OCI-LY1 (cell line): Measurements from ENCODE around the gene LIFR.

Source experiments
- H2AFZ ChIP-seq: fragments of 200-600 bp; sonication (generic), shearing (Covaris generic); 2 replicates; pipeline ENCODE4 v1.6.0; 2014; ENCODE audit warnings: antibody characterized with exemption, mild to moderate bottlenecking, low read length
- H3F3A ChIP-seq: fragments of 200-600 bp; sonication (generic), shearing (Covaris generic); 2 replicates; pipeline ENCODE4 v1.6.0; 2014; ENCODE audit warnings: mild to moderate bottlenecking, antibody characterized with exemption, low read length, moderate library complexity; ENCODE audit not compliant: insufficient read depth
- H3K27ac ChIP-seq: fragments of 200-600 bp; sonication (generic); 2 replicates; pipeline ENCODE4 v1.5.1; 2014; ENCODE audit warnings: low read length, mixed run types, mild to moderate bottlenecking, low read depth; ENCODE audit not compliant: poor library complexity, severe bottlenecking
- H3K27me3 ChIP-seq: fragments of 200-600 bp; sonication (generic); 2 replicates; pipeline ENCODE4 v1.6.0; 2014; ENCODE audit warnings: antibody characterized with exemption, mild to moderate bottlenecking, low read length, moderate library complexity; ENCODE audit not compliant: insufficient read depth
- H3K36me3 ChIP-seq: fragments of 200-600 bp; sonication (generic); 2 replicates; pipeline ENCODE4 v1.6.1; 2014; ENCODE audit warnings: mild to moderate bottlenecking, antibody characterized with exemption, low read length, moderate library complexity, mixed read lengths; ENCODE audit not compliant: insufficient read depth
- H3K4me1 ChIP-seq: fragments of 200-600 bp; sonication (generic); 2 replicates; pipeline ENCODE4 v1.5.1; 2014; ENCODE audit warnings: mild to moderate bottlenecking, low read length, moderate library complexity; ENCODE audit not compliant: insufficient read depth, severe bottlenecking
- H3K4me2 ChIP-seq: fragments of 200-600 bp; sonication (generic), shearing (Covaris generic); 2 replicates; pipeline ENCODE4 v1.6.1; 2014; ENCODE audit warnings: low read length
- H3K4me3 ChIP-seq: fragments of 200-600 bp; sonication (generic); 2 replicates; pipeline ENCODE4 v1.5.1; 2014; ENCODE audit warnings: low read length, low read depth, mild to moderate bottlenecking, mixed read lengths; ENCODE audit not compliant: poor library complexity, severe bottlenecking
- H3K79me2 ChIP-seq: fragments of 200-600 bp; shearing (Covaris generic); 2 replicates; pipeline ENCODE4 v1.6.1; 2016; ENCODE audit warnings: mixed run types, low read length, mixed read lengths; ENCODE audit not compliant: insufficient read depth
- H3K9ac ChIP-seq: fragments of 200-600 bp; sonication (generic), shearing (Covaris generic); 2 replicates; pipeline ENCODE4 v1.6.1; 2014; ENCODE audit warnings: mild to moderate bottlenecking, low read length, mixed read lengths
- H3K9me2 ChIP-seq: fragments of 200-600 bp; sonication (generic), shearing (Covaris generic); 2 replicates; pipeline ENCODE4 v1.6.1; 2014; ENCODE audit warnings: low read depth, mild to moderate bottlenecking, low read length, mixed read lengths
- H3K9me3 ChIP-seq: fragments of 200-600 bp; shearing (Covaris generic); 2 replicates; pipeline ENCODE4 v1.6.1; 2014; ENCODE audit warnings: low read length, mixed read lengths
- H4K20me1 ChIP-seq: fragments of 200-600 bp; sonication (generic), shearing (Covaris generic); 2 replicates; pipeline ENCODE4 v1.6.0; 2016; ENCODE audit warnings: mild to moderate bottlenecking, low read length; ENCODE audit not compliant: insufficient read depth
- EZH2 ChIP-seq: fragments of 200-600 bp; sonication (generic), shearing (Covaris generic); IDR thresholded peaks from 2 replicates; pipeline ENCODE4 v1.8.0; 2017; ENCODE audit warnings: borderline replicate concordance, mixed run types, mild to moderate bottlenecking, antibody characterized with exemption, low read length, moderate library complexity, mixed read lengths
- TF ChIP-seq, protein P1 (sequence below): fragments of 200-600 bp; sonication (generic), shearing (Covaris generic); IDR thresholded peaks from 2 replicates; pipeline ENCODE4 v1.5.1; 2017; ENCODE audit warnings: mild to moderate bottlenecking, antibody characterized with exemption, low read length, moderate library complexity, mixed read lengths

LIFR gene

GRCh38 chr5:38426490-38426889 is 130.0 kb downstream of the LIFR start:
- no peaks in the 10 kb centered on the region for H3K9me2 ChIP-seq
- no peaks in the 10 kb centered on the region for H4K20me1 ChIP-seq
- no peak overlapping the region for H2AFZ ChIP-seq
- 0 out of 2 replicates have a peak, but pooled peaks cover 5% of the 10 kb centered on the region for H3K27me3 ChIP-seq
- TF ChIP-seq, protein P1, sequence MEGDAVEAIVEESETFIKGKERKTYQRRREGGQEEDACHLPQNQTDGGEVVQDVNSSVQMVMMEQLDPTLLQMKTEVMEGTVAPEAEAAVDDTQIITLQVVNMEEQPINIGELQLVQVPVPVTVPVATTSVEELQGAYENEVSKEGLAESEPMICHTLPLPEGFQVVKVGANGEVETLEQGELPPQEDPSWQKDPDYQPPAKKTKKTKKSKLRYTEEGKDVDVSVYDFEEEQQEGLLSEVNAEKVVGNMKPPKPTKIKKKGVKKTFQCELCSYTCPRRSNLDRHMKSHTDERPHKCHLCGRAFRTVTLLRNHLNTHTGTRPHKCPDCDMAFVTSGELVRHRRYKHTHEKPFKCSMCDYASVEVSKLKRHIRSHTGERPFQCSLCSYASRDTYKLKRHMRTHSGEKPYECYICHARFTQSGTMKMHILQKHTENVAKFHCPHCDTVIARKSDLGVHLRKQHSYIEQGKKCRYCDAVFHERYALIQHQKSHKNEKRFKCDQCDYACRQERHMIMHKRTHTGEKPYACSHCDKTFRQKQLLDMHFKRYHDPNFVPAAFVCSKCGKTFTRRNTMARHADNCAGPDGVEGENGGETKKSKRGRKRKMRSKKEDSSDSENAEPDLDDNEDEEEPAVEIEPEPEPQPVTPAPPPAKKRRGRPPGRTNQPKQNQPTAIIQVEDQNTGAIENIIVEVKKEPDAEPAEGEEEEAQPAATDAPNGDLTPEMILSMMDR = no peak
- no peak for TF ChIP-seq EZH2
- H3K9ac ChIP-seq = no peak overlapping the region
- no peaks in the 10 kb centered on the region for H3K9me3 ChIP-seq
- no peaks in the 10 kb centered on the region for H3K36me3 ChIP-seq
- H3K4me2 ChIP-seq = no peak overlapping the region
- no peaks in the 10 kb centered on the region for H3K79me2 ChIP-seq
- H3K27ac ChIP-seq = no peak overlapping the region
- no peaks in the 10 kb centered on the region for H3K4me1 ChIP-seq
- no peaks in the 10 kb centered on the region for H3F3A ChIP-seq
- H3K4me3 ChIP-seq = no peak overlapping the region
